ENCODE results near the gene FSTL4.

Gene FSTL4

GRCh38 chr5:133569347-133569746, 43.0 kb downstream of the FSTL4 start:
- Histone ChIP-seq H3K9me3 (ENCODE audit: severe bottlenecking) (no peaks in the 10 kb centered on the region), H3K4me1 (ENCODE audit: insufficient read depth, poor library complexity, severe bottlenecking) (peaks cover 4% of the 10 kb centered on the region), H3K4me3 (ENCODE audit: severe bottlenecking) (no peak overlapping the region), H3K27me3 (ENCODE audit: insufficient read depth, poor library complexity, severe bottlenecking) (peaks cover 59% of the 10 kb centered on the region), H3K27ac (ENCODE audit: poor library complexity, severe bottlenecking) (no peak overlapping the region), H3K36me3 (ENCODE audit: low read depth) (no peaks in the 10 kb centered on the region)
- no peak for DNase-seq (ENCODE audit: low spot score)
- no peak for TF ChIP-seq CTCF (IDR thresholded peaks at IDR 0.05; ENCODE audit: poor library complexity, severe bottlenecking)
- no peak for ATAC-seq (ENCODE audit: low read depth)

- no peak for TF ChIP-seq CTCF (IDR thresholded peaks at IDR 0.05; ENCODE audit: poor library complexity, severe bottlenecking)
- H3K9me3 ChIP-seq (ENCODE audit: severe bottlenecking): no peaks in the 10 kb centered on the region
These were observed 46.3 kb downstream of the FSTL4 start for GRCh38 chr5:133565993-133566392.

GRCh38 chr5:133564921-133565565, 47.3 kb downstream of the FSTL4 start:
- no peak for TF ChIP-seq CTCF (IDR thresholded peaks at IDR 0.05; ENCODE audit: poor library complexity, severe bottlenecking)
- Histone ChIP-seq H3K4me1 (ENCODE audit: insufficient read depth, poor library complexity, severe bottlenecking) (peaks cover 4% of the 10 kb centered on the region), H3K9me3 (ENCODE audit: severe bottlenecking) (no peaks in the 10 kb centered on the region), H3K36me3 (ENCODE audit: low read depth) (no peaks in the 10 kb centered on the region), H3K27ac (ENCODE audit: poor library complexity, severe bottlenecking) (no peak overlapping the region), H3K27me3 (ENCODE audit: insufficient read depth, poor library complexity, severe bottlenecking) (peaks cover 32% of the 10 kb centered on the region), H3K4me3 (ENCODE audit: severe bottlenecking) (no peak overlapping the region)
- DNase-seq (ENCODE audit: low spot score) (no peak), ATAC-seq (ENCODE audit: low read depth) (no peak)

More at GRCh38 chr5:133565993-133566392, 46.3 kb downstream of the FSTL4 start:
- Histone ChIP-seq H3K4me1 (ENCODE audit: insufficient read depth, poor library complexity, severe bottlenecking) (peaks cover 4% of the 10 kb centered on the region), H3K27ac (ENCODE audit: poor library complexity, severe bottlenecking) (no peak overlapping the region), H3K36me3 (ENCODE audit: low read depth) (no peaks in the 10 kb centered on the region), H3K27me3 (ENCODE audit: insufficient read depth, poor library complexity, severe bottlenecking) (peaks cover 40% of the 10 kb centered on the region), H3K4me3 (ENCODE audit: severe bottlenecking) (no peak overlapping the region)
- ATAC-seq (ENCODE audit: low read depth): no peak; the same call in 2 of the 3 replicates
- no peak for DNase-seq (ENCODE audit: low spot score)

GRCh38 chr5:133562554-133562953, 49.8 kb downstream of the FSTL4 start:
- TF ChIP-seq CTCF (IDR thresholded peaks at IDR 0.05; ENCODE audit: poor library complexity, severe bottlenecking): no peak
- H3K4me1 ChIP-seq (ENCODE audit: insufficient read depth, poor library complexity, severe bottlenecking): no peaks in the 10 kb centered on the region
- no peak for DNase-seq (ENCODE audit: low spot score)
- no peaks in the 10 kb centered on the region for H3K9me3 ChIP-seq (ENCODE audit: severe bottlenecking)
- no peaks in the 10 kb centered on the region for H3K36me3 ChIP-seq (ENCODE audit: low read depth)
- no peak overlapping the region for H3K4me3 ChIP-seq (ENCODE audit: severe bottlenecking)
- H3K27me3 ChIP-seq (ENCODE audit: insufficient read depth, poor library complexity, severe bottlenecking): peaks cover 24% of the 10 kb centered on the region
- ATAC-seq (ENCODE audit: low read depth): no peak
- no peak overlapping the region for H3K27ac ChIP-seq (ENCODE audit: poor library complexity, severe bottlenecking)

GRCh38 chr5:133559960-133560359, 52.4 kb downstream of the FSTL4 start:
- Histone ChIP-seq H3K27me3 (ENCODE audit: insufficient read depth, poor library complexity, severe bottlenecking) (peaks cover 14% of the 10 kb centered on the region), H3K4me3 (ENCODE audit: severe bottlenecking) (no peak overlapping the region), H3K36me3 (ENCODE audit: low read depth) (no peaks in the 10 kb centered on the region), H3K4me1 (ENCODE audit: insufficient read depth, poor library complexity, severe bottlenecking) (no peaks in the 10 kb centered on the region), H3K9me3 (ENCODE audit: severe bottlenecking) (no peaks in the 10 kb centered on the region), H3K27ac (ENCODE audit: poor library complexity, severe bottlenecking) (no peak overlapping the region)
- ATAC-seq (ENCODE audit: low read depth) (no peak), DNase-seq (ENCODE audit: low spot score) (no peak)
- TF ChIP-seq CTCF (IDR thresholded peaks at IDR 0.05; ENCODE audit: poor library complexity, severe bottlenecking): no peak

Data from RWPE2 (cell line).